ENCODE data around the gene MEGF11. TPM values are rescaled to one million over a fixed set of nuclear protein-coding genes. Genes with fewer than 3 reads are reported as not detected.

MEGF11 gene
- total and polyA plus RNA-seq, 2 donors (not counting 1 experiment from before 2014, with no cell fraction given), result under 0.01 TPM; not detected in 1

DNA sequence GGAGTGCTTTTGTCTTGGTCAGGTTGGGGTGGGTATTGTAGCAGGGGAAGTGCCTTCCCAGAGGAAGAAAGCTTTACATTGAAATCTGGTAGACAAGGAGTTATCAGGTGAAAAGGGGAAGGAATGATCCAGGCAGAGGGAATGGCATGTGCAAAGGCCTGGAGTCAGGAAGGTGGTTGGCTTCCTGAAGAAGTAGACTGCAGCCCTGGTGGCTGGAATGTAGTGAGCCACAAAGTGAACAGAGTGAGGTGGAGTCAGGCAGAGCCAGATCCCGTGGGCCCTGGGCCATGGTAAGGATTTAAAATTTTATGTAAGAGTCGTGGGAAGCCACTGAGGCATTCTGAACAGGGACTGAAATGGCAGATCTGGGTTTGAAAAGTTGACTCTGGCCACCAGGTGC, 326.0 kb downstream of the MEGF11 start:
- no peaks in the 10 kb centered on the region for H4K20me1 ChIP-seq (ENCODE audit: control insufficient read depth, extremely low read depth, insufficient read depth, low read length)
- H3K27me3 ChIP-seq (ENCODE audit: control insufficient read depth, insufficient read depth, low read length), result no peaks in the 10 kb centered on the region
- H3K4me1 ChIP-seq (ENCODE audit: control insufficient read depth, extremely low read depth, insufficient read depth, low read length), result no peaks in the 10 kb centered on the region
- H3K4me3 ChIP-seq (replicated peaks in 1 of 4; ENCODE audit: control extremely low read depth in 1 of 4, insufficient read depth in 1 of 4, low read depth in 3 of 4, low read length in 4 of 4), result no peak overlapping the region
- H3K27ac ChIP-seq (ENCODE audit: insufficient read depth, low read length), result no peak overlapping the region
- H3K4me2 ChIP-seq (ENCODE audit: extremely low read depth, insufficient read depth, low read length), result no peak overlapping the region
- H3K9ac ChIP-seq (ENCODE audit: insufficient read depth, low read length), result no peak overlapping the region
- no peak overlapping the region for H2AFZ ChIP-seq (ENCODE audit: low read length)
- H3K36me3 ChIP-seq (ENCODE audit: control insufficient read depth, insufficient read depth, low read length), result no peaks in the 10 kb centered on the region
- no peaks in the 10 kb centered on the region for H3K79me2 ChIP-seq (ENCODE audit: control insufficient read depth, insufficient read depth, low read length)
- no peak for TF ChIP-seq EZH2 (IDR thresholded peaks at IDR 0.05; ENCODE audit: low read length, missing control alignments)
- TF ChIP-seq, protein P1, sequence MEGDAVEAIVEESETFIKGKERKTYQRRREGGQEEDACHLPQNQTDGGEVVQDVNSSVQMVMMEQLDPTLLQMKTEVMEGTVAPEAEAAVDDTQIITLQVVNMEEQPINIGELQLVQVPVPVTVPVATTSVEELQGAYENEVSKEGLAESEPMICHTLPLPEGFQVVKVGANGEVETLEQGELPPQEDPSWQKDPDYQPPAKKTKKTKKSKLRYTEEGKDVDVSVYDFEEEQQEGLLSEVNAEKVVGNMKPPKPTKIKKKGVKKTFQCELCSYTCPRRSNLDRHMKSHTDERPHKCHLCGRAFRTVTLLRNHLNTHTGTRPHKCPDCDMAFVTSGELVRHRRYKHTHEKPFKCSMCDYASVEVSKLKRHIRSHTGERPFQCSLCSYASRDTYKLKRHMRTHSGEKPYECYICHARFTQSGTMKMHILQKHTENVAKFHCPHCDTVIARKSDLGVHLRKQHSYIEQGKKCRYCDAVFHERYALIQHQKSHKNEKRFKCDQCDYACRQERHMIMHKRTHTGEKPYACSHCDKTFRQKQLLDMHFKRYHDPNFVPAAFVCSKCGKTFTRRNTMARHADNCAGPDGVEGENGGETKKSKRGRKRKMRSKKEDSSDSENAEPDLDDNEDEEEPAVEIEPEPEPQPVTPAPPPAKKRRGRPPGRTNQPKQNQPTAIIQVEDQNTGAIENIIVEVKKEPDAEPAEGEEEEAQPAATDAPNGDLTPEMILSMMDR (conservative IDR thresholded peaks at IDR 0.05 in 1 of 2, IDR thresholded peaks at IDR 0.05 in 1 of 2; ENCODE audit: low read depth in 1 of 2, low read length in 2 of 2), result peak; percentile 10 to 28
- no peak for DNase-seq (ENCODE audit: low read depth in 2 of 2)
- no peaks in the 10 kb centered on the region for H3K9me3 ChIP-seq (ENCODE audit: control insufficient read depth, insufficient read depth, low read depth, low read length)

DNA sequence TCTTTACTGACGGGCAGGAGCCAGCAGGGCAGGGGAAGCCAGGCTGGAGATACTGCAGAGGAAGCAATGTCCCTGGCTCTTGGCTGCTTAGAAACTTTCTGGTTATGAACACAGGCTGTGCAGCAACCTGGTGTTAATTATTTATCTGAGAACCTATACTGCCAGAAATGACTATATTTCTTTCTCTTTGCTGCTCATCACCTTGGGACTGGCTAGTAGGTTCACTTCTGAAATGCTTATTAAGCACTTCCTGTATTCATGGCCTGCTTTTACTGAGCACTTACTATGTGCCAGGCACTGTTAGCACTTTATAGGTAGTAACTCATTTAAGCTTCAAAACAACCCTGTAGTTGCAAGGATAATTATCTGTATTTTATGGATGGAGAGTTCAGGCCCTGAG, 326.7 kb downstream of the MEGF11 start:
- H4K20me1 ChIP-seq (ENCODE audit: control insufficient read depth, extremely low read depth, insufficient read depth, low read length), result no peaks in the 10 kb centered on the region
- H2AFZ ChIP-seq (ENCODE audit: low read length), result no peak overlapping the region
- no peak overlapping the region for H3K4me3 ChIP-seq (replicated peaks in 1 of 4; ENCODE audit: control extremely low read depth in 1 of 4, insufficient read depth in 1 of 4, low read depth in 3 of 4, low read length in 4 of 4)
- TF ChIP-seq, protein P1 (conservative IDR thresholded peaks at IDR 0.05 in 1 of 2, IDR thresholded peaks at IDR 0.05 in 1 of 2; ENCODE audit: low read depth in 1 of 2, low read length in 2 of 2), result no peak
- TF ChIP-seq EZH2 (IDR thresholded peaks at IDR 0.05; ENCODE audit: low read length, missing control alignments), result no peak
- H3K4me2 ChIP-seq (ENCODE audit: extremely low read depth, insufficient read depth, low read length), result no peak overlapping the region
- no peak for DNase-seq (ENCODE audit: low read depth in 2 of 2)
- H3K27ac ChIP-seq (ENCODE audit: insufficient read depth, low read length), result no peak overlapping the region
- H3K9ac ChIP-seq (ENCODE audit: insufficient read depth, low read length), result no peak overlapping the region
- no peaks in the 10 kb centered on the region for H3K79me2 ChIP-seq (ENCODE audit: control insufficient read depth, insufficient read depth, low read length)
- no peaks in the 10 kb centered on the region for H3K9me3 ChIP-seq (ENCODE audit: control insufficient read depth, insufficient read depth, low read depth, low read length)
- H3K36me3 ChIP-seq (ENCODE audit: control insufficient read depth, insufficient read depth, low read length), result no peaks in the 10 kb centered on the region
- no peaks in the 10 kb centered on the region for H3K4me1 ChIP-seq (ENCODE audit: control insufficient read depth, extremely low read depth, insufficient read depth, low read length)
- no peaks in the 10 kb centered on the region for H3K27me3 ChIP-seq (ENCODE audit: control insufficient read depth, insufficient read depth, low read length)

DNA sequence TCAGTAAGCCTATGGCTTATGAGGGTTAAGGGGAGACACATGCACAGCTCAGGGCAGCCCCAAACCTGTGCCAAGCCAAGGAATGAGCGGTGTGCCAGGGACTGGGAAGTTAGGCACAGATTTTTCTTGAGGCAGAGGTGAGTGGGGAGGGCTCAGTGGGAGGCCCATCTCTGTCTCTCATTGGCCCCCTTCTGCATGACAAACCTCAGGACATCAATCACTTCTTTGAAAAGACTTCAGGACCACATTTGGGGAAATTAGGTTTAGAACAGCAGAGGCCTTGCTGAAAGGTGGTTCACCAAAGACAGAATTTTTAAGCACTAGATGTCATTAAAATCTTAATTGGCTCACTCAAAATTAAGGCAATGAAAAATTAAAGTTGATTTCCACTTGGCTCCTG, 327.1 kb downstream of the MEGF11 start:
- Histone ChIP-seq H3K4me3 (replicated peaks in 1 of 4; ENCODE audit: control extremely low read depth in 1 of 4, insufficient read depth in 1 of 4, low read depth in 3 of 4, low read length in 4 of 4) (no peak overlapping the region), H2AFZ (ENCODE audit: low read length) (no peak overlapping the region), H3K4me1 (ENCODE audit: control insufficient read depth, extremely low read depth, insufficient read depth, low read length) (no peaks in the 10 kb centered on the region), H3K9me3 (ENCODE audit: control insufficient read depth, insufficient read depth, low read depth, low read length) (no peaks in the 10 kb centered on the region), H3K9ac (ENCODE audit: insufficient read depth, low read length) (no peak overlapping the region), H4K20me1 (ENCODE audit: control insufficient read depth, extremely low read depth, insufficient read depth, low read length) (no peaks in the 10 kb centered on the region), H3K4me2 (ENCODE audit: extremely low read depth, insufficient read depth, low read length) (no peak overlapping the region), H3K27me3 (ENCODE audit: control insufficient read depth, insufficient read depth, low read length) (no peaks in the 10 kb centered on the region), H3K36me3 (ENCODE audit: control insufficient read depth, insufficient read depth, low read length) (no peaks in the 10 kb centered on the region), H3K27ac (ENCODE audit: insufficient read depth, low read length) (no peak overlapping the region), H3K79me2 (ENCODE audit: control insufficient read depth, insufficient read depth, low read length) (no peaks in the 10 kb centered on the region)
- no peak for TF ChIP-seq EZH2 (IDR thresholded peaks at IDR 0.05; ENCODE audit: low read length, missing control alignments)
- TF ChIP-seq, protein P1 (conservative IDR thresholded peaks at IDR 0.05 in 1 of 2, IDR thresholded peaks at IDR 0.05 in 1 of 2; ENCODE audit: low read depth in 1 of 2, low read length in 2 of 2), result no peak
- DNase-seq (ENCODE audit: low read depth in 2 of 2), result no peak
